ENCODE results near the gene TRIM56.
"Not testable (repeated sequence)": the region's sequence is repeated elsewhere in the genome, so short reads cannot be mapped to it uniquely, and the experiment has no call there.

The TRIM56 gene

DNA sequence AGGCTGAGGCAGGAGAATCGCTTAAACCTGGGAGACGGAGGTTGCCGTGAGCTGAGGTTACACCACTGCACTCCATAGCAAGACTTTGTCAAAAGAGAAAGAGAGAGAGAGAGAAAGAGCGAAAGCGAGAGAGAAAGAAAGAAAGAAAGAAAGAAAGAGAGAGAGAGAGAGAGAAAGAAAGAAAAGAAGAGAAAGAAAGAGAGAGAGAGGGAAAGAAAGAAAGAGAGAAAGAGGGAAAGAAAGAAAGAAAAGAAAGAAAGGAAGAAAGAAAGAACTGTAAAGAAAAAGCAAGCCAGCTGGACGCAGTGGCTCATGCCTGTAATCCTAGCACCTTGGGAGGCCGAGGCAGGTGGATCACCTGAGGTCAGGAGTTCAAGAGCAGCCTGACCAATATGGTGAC lies 27.9 kb downstream of the TRIM56 start:
- DNase-seq (ENCODE audit: low spot score): not testable (repeated sequence)

- DNase-seq (ENCODE audit: low spot score): no peak
These were observed 28.6 kb downstream of the TRIM56 start for GRCh38 chr7:101113836-101114235.

GRCh38 chr7:101114492-101114891 lies 29.2 kb downstream of the TRIM56 start:
- no peak for DNase-seq (ENCODE audit: low spot score)

GRCh38 chr7:101115215-101115614 lies 29.9 kb downstream of the TRIM56 start:
- no peak for DNase-seq (ENCODE audit: low spot score)

- DNase-seq (ENCODE audit: low spot score): no peak
These were observed 31.6 kb downstream of the TRIM56 start for GRCh38 chr7:101116898-101117297.

GRCh38 chr7:101118856-101119255 lies 33.6 kb downstream of the TRIM56 start:
- DNase-seq (ENCODE audit: low spot score): no peak

- no peak for DNase-seq (ENCODE audit: low spot score)
These were observed 34.6 kb downstream of the TRIM56 start for GRCh38 chr7:101119876-101120275.

DNA sequence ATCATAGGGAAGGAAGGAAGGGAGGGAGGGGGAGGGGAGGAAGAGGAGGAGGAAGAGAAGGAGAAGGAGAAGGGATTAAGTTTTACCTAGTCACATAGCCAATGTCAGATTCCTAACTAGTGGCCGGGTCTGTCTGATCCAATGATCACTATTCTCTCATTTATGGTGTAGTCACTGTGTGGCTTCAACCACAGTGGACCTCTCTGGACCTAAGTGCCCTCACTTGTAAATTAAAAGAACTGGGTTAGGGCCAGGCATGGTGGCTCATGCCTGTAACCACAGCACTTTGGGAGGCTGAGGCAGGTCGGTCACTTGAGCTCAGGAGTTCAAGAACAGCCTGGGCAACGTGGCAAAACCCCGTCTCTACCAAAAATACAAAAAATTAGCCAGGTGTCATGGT lies 35.0 kb downstream of the TRIM56 start:
- no peak for DNase-seq (ENCODE audit: low spot score)

- DNase-seq (ENCODE audit: low spot score): not testable (repeated sequence)
These were observed 36.3 kb downstream of the TRIM56 start for GRCh38 chr7:101121631-101121990.

- no peak for DNase-seq (ENCODE audit: low spot score)
These were observed 37.0 kb downstream of the TRIM56 start for GRCh38 chr7:101121991-101122932.

DNA sequence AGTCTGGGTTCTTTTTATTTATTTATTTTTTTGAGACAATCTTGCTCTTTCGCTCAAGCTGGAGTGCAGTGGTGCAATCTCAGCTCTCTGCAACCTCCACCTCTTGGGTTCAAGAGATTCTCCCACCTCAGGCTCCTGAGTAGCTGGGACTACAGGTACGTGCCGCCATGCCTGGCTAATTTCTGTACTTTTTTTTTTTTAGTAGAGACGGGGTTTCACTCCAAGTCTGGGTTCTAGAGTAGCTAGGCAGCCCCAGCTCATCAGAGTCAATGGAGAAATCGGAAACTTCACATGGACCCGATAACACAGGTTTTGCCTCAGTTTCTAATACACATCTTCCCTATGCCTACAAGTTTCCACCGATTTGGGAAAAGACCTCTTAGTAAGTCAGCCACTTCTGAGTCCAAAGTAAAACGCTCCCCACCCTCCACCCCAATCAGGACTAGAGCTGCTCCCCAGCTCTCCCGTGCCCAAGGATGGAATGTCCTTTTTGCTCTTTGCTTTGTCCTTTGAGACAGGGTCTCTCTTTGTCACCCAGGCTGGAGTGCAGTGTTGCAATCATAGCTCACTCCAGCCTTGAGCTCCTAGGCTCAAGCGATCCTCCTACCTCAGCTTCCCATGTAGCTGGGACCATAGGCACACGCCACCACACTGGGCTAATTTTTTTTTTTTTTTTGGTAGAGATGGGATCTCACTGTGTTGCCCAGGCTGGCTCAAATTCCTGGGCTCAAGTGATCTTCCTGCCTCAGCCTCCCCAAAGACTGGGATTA lies 37.8 kb downstream of the TRIM56 start:
- no peak for DNase-seq (ENCODE audit: low spot score)

DNA sequence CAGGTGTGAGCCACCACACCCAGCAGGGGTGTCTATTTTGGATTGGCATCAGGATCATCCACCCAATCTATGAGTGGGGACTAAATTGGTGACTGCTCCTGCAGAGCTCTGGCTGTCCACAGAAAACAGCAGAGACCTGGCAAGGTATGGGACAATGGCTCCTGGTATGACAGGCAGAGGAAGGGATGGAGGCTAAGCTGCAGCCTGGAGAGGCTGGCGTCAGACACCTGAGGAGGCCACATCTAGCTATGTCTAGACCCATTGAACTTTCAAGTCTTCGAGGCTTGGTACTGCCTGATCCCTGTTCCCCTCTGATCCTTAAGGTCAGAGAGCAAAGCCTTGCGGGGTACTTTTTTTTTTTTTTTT lies 38.4 kb downstream of the TRIM56 start:
- no peak for DNase-seq (ENCODE audit: low spot score)

DNA sequence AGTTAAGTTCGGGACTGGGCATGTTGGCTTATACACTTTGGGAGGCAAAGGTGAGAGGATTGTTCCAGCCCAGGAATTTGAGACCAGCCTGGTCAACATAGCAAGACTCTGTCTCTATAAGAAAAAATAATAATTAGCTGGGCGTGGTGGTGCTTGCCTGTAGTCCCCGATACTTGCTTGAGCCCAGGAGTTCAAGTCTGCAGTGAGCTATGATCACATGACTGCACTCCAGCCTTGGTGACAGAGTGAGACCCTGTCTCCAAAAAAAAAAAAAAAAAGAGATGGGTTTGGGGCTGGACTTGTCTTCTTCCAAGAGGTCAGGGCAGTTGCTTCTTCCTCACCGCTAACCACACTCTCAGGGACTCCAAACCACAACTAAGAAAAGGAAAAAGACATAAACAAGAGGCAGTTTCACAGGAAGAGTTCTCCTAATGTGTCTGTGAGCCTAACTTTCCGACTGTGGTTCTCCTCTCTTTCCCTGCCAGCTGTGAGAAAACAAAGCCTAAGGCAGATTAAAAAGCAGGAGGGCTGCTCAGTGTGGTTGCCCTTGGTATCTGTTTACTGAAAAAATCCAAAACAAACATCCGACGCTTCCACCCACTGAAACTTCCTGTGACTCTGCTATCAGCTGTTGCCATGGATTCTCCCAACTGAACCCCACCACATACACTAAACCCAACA lies 39.2 kb downstream of the TRIM56 start:
- no peak for DNase-seq (ENCODE audit: low spot score)

- DNase-seq (ENCODE audit: low spot score): no peak
These were observed 40.8 kb downstream of the TRIM56 start for GRCh38 chr7:101125989-101126650.

GRCh38 chr7:101126651-101127459 lies 41.6 kb downstream of the TRIM56 start, which contains the start of gene SERPINE1:
Gene SERPINE1, plus strand, starts transcription at chr7:101127104. Its CDS starts 1,290 bp downstream, at chr7:101128394.
- peak; percentile 71 for DNase-seq (ENCODE audit: low spot score)

DNA sequence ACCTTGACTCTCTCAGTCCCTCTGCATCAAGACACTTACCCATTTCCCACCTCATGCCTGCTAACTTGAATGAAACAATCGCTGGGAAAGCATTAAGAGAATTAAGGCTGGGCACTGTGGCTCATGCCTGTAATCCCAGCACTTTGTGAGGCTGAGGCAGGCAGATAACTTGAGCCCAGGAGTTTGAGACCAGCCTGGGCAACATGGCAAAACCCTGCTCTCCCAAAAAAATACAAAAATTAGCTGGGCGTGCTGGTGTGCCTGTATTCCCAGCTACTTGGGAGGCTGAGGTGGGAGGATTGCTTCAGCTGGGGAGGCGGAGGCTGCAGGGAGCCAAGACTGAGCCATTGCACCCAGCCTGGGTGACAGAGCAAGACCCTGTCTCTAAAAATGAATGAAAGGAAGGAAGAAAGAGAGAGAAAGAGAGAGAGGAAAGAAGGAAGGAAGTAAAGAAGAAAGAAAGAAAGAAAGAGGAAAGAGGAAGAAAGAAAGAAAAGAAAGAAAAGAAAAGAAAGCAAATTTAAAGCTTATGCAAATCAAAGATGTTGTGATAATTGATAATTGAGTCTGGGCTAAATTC lies 42.3 kb downstream of the TRIM56 start:
- no peak for DNase-seq (ENCODE audit: low spot score)

DNA sequence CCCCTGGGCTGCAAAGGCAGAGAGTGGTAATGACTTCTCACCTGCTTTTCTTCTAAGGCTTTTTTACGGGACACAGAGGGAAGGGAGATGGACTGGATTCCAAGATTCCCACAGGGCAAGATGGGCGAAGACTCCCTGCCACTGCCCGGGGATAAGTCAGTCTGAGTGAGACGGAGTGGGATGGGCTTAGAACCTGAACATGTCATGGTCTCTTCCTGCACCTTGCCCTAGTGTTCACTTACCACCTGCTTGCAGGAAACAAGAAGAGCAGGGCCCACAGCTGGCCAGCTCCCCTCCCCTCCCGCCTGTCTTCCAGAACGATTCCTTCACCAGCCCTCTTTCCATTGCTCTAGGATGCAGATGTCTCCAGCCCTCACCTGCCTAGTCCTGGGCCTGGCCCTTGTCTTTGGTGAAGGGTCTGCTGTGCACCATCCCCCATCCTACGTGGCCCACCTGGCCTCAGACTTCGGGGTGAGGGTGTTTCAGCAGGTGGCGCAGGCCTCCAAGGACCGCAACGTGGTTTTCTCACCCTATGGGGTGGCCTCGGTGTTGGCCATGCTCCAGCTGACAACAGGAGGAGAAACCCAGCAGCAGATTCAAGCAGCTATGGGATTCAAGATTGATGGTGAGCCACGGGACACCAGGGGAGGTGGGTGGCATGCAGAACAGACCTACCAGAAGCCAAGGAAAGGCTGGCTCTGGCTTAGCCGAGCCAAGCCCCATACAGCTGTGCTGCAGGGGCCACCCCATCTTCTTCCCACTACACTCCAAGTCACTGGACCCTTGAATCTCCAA lies 43.0 kb downstream of the TRIM56 start:
- DNase-seq (ENCODE audit: low spot score): no peak

GRCh38 chr7:101129603-101130117 lies 44.4 kb downstream of the TRIM56 start:
- no peak for DNase-seq (ENCODE audit: low spot score)

Measured in CD4-positive, alpha-beta T cell treated with Interleukin-15 for 4 hours (primary cell).